ENCODE results near the gene TTLL1.

TTLL1 gene

DNA sequence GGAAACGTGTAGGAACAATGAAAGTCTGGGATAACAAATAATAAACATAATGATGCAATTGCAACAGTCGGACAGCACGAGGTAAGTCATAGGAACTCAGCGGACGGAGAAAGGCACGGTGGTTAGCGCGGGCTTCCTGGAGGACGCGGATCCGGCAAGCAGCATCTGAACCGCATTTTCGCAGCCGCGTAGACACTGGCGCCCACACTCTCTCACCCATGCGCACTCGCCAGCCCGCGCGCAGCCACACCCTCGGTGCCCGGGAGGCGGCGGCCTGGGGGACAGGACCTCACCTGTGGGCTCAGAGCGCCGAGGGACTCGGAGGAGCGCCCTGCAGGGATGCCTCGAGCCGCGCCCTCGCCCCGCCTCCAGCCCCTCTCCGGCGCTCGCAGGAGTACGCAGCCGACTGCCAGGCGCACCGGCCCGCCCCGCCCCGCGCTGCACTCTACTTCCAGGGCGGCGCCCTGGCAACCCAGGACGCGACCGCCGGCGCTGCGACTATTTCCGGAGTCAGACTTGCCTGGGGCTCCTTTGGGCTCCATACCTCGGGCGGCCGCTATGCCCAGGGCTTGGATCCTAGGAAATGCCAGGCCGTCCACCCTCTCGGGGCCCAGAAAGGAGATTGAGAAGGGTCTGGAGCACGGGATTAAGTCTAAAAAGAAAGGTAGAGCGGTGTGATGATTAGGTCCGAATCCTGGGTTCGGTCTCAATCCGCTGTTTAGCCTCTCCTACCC lies at the start of gene TTLL1:
TSS of gene TTLL1 (minus strand) at position 408 of the 734 bp plus-strand sequence. CDS start 13,805 bp downstream, outside the sequence.
- DNase-seq (ENCODE audit: low spot score), result peak; percentile 97

DNA sequence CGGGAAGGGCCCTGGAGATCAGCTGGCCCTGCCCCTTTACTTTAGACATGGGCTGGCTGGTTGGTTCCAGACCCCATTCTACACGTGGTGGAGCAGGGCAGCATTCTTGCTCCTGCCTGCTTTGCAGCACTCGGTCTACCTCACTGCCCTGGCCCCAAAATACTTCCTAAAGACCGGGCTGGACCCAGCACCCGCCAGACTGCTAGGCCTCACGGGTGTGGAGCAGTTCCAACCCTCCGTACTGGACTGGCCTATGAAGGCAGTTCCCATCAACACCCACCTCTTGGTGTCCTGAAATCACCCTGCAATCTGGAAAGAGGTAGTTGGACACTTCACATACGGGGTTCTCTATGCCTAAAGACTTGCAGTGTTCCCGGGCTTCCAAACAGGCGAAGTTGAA lies 47.6 kb upstream of the TTLL1 start:
- no peak for DNase-seq (ENCODE audit: low spot score)

DNA sequence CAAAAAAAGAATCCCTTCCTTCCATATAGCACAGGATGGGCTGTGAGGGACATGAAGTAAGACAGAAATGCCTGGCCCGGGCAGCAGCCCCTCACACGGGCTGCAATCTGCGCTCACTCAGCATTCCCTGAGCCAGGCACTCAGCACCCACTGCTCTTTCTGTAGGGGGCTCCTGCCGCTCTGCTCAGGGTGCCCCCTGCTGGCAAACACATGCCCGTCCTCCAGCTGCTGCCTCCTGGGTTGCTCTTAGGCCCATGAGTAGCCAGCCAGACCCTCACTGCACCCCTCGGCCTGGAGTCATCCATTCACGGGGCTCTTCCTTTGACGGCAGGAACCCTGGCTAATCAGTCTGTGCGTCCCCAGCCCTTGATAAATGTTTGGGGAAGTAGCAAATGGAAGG lies 47.1 kb upstream of the TTLL1 start:
- peak; percentile 79 for DNase-seq (ENCODE audit: low spot score)

DNA sequence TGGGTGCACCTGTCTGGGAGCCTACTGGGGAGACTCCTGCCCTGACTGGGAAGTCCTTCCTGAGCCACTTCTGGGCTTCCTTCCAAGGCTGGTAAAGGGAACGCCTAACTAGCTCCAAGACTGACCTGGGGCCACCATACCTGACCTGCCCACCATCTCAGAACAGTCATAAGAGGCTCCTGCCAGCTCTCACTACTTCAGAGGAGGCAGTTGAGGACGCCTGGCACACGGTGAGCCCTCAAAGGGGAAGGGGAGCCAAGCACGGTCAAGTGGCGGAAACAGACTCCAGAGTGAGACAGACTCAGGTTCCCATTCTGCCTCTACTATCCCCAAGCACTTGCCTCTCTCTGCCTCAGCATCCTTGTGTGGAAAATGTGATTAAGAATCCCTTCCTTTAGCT lies 46.4 kb upstream of the TTLL1 start:
- DNase-seq (ENCODE audit: low spot score), result no peak

DNA sequence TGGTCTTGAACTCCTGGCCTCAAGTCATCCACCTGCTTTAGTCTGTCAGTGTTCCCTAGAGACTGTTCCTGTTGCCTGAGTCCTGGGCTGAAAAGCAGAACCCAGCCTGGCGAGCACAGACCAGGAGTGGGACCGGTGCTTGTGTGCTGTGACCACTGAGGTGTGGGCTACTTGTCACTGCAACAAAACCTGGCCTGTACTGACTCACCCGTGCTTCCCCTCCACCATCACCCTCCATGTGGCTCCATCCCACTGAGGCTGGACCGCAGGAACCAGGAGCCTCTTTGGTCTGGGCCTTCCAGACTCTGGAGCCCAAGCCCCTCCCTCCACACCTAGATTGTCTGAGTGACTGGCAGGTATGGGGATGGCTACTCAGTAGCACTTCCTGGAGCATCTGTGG lies 45.4 kb upstream of the TTLL1 start:
- no peak for DNase-seq (ENCODE audit: low spot score)

DNA sequence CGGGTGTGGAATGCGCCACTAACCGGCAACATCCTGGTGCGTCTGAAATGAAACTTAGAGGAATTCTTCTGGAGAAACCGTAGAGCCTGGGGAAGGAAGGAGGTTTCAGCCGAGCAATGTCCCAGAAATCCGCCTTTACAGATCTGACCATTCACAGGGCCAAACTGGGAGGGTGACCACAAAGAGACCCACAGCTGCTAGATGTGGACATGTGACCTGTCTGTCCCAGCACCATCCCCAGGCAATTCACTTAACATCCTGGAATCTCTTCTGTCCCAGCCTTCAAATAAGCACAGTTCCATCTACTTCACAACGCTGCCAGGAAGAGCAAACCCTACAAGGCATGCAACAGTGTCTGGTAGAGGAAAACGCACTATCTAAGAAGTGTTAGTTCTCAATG lies 44.2 kb upstream of the TTLL1 start:
- no peak for DNase-seq (ENCODE audit: low spot score)

DNA sequence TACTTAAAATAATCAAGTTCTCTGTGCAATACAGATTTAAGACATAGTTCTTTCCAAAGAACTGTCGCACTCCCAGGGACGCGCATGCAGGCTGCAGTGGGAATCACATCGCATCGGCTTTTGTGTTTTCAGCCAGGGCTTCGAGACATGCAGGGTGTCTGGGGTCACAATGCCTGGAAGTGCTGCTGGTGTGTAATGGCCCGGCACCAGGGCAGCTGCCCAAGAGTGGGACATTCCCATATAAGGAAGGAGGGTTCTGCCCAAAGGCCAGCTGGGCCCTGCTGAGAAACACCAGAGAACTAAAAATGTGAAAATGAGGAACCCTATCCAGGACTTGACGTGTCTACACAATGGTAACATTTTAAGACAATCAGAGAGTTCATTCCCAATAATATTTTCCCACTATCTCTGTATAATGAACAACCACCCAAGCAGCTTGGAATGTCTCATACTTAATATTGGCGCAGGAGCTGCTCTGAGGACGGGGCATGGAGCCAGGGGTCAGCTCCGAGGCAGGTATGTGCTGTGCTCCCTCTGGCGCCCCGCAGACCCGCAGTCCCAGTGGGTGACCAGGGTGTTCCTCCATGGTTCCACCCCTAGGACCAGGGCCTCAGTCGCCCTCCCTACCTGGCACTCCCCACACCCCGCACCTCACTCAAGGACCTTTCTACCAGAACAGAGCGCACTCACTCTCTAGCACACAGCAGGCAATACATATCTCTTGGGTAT lies 42.7 kb upstream of the TTLL1 start:
- no peak for DNase-seq (ENCODE audit: low spot score)

DNA sequence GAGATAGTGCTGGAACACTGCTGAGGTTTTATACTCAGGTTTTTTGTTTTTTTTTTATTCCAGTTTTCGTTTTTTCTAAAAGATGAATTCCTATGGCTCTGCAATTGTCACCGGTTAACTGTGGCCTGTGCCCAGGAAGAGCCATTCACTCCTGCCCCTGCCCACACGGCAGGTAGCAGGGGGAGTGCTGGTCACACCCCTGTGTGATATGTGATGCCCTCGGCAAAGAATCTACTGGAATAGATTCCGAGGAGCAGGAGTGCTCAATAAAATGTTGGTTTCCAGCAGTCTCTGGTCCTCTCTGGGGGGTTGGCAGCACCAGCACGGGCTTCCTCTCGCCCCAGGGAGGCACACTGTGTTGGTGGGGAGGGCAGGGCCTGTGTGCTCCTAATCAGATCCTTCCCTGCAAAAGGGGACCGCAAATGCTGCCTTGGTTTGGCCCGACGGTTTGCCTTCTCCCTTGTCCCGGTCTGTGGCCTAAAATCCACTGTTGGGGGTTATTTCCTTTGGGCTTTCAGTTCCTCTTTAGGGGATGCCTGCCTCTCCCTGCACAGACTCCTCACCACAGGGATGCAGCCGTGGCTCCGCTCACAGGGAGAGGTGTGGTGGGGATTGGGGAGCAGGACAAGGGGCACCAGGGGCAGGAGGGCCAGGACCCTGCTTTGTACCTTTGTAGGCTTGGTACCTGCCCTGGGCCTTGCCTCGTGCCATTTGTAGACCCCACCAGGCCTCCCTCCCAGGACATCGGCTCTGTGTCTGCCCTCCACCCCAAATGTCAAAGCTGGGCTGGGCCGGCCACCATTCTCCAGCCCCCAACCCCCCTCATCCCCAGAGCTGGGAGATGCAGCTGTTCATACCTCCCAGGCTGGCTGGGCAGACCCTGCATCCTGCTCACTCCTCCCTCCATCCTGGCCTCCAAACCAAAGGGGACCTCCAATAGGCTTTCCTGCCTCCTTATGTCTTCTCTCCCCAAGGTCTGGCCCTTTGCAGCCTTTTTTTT lies 40.5 kb upstream of the TTLL1 start:
- no peak for DNase-seq (ENCODE audit: low spot score)

DNA sequence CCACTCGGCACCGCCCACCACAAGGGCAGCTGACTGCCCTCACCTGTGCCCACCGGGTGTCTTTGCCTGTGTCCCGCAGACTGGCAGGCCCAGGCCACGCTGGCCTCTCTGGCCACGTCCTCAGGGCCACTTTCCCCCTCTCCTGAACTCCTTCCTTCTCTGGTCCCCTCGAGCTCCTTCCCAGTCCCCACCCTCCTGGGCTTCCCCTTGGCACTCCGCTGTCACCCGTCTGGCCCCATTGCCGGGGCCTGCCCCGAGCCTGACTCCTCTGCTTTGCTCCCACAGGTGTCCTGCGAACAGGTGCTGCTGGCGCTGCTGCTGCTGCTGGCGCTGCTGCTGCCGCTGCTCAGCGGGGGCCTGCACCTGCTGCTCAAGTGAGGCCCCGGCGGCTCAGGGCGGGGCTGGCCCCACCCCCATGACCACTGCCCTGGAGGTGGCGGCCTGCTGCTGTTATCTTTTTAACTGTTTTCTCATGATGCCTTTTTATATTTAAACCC lies 39.8 kb upstream of the TTLL1 start:
- no peak for DNase-seq (ENCODE audit: low spot score)

DNA sequence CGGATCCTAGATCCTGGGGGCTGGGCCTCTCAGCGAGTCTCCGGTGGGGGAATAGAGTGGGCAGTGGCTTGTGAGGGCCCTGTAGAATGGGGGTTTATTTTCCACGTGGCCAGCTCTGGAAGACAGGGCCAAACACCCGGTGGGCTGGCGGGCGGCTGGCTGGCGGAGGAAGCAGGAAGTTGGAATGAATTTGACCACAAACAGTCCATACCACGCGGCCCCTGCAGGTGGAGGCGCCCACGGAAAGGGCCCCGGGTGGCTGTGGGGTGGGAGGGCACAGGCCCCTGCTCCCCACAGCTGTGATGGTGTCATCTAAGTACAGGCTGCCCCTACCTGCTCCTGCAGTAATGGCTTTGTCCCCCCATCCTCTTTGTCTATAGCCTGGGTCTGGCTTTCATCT lies 38.9 kb upstream of the TTLL1 start:
- no peak for DNase-seq (ENCODE audit: low spot score)

DNA sequence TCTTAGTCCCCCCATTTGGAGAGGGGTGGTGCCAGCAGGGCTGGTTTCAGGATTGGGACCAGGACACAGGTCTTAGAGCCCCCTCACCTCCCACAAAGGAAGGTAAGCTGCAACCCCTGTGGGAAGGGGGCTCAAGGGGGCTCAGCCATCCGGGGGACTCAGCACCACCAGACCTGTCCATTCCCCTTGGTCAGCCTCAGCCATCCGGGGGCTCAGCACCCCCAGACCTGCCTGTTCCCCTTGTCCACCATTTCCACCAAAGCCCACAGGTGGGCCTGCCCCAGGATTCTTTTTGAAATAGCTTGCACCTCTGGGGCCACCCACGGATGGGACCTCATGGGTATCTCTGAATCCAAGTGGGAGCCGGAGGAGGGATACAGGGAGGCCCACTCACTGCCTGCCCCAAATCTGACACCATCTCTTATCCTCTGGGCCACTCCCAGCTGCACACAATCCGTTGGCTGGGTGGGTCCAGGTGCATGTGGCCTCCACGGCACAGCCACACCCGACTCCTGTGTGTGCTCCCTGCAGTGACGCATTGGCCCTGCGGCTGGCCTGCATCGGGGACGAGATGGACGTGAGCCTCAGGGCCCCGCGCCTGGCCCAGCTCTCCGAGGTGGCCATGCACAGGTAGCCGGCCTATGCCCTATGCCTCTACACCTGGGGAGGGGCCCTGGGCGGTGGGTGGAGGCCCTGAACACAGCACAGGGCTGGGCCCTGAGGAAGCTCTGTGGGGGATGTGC lies 38.1 kb upstream of the TTLL1 start:
- no peak for DNase-seq (ENCODE audit: low spot score)

DNA sequence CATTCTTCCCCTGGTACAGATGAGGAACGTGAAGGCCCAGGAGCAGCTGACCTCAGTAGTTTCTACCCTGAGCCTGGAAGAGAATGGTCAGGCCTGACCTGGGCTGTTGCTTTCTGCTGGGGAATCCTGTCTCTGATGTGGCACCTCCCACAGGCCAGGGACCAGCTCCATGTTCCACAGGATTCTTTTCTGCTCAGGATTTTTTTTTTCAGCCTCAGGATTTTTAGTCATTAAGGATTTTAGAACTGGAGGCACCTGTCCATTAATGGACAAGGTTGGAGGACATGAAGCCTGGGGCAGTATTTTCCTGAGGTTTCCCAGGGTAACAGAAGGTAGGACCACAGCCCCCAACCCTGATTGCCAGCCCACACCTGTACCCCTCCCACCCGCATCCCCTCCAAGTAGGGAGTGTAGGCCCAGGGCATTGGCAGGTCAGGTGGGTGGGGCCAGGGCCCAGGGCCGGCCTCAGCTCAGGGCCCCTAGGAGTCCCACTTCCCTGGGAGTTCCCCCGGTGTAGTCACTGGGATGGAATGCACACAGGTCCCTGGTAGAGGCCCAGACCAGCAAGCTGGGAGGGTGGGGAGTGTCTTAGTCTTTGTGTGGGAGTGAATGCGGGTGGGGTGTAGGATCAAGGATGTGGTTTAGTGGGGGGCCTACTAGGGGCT lies 37.4 kb upstream of the TTLL1 start:
- peak; percentile 92 for DNase-seq (ENCODE audit: low spot score)

DNA sequence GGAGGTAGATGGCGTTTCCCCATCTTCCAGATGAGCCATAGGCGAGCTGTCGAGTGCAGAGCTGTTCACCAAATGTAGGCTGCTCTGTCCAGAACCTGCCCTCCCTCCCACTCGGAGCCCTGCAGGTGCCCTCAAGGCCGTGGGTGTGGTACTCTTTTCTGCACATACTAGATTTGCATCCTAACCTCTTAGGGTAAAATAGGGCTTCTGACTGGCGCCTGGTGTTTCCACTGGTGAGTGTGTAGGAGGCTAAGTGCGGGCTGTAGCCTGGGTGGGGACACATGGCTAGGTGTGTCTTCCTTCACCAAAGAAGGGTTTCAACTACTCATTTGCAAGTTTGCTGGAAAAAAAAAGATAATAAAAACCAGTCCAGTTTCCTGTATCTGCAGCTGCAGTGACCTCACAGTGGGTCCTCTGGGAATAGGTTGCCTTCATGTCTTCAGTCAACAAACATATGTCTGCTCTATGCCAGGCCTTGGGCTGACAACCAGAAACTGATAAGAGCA lies 29.8 kb upstream of the TTLL1 start:
- no peak for DNase-seq (ENCODE audit: low spot score)

DNA sequence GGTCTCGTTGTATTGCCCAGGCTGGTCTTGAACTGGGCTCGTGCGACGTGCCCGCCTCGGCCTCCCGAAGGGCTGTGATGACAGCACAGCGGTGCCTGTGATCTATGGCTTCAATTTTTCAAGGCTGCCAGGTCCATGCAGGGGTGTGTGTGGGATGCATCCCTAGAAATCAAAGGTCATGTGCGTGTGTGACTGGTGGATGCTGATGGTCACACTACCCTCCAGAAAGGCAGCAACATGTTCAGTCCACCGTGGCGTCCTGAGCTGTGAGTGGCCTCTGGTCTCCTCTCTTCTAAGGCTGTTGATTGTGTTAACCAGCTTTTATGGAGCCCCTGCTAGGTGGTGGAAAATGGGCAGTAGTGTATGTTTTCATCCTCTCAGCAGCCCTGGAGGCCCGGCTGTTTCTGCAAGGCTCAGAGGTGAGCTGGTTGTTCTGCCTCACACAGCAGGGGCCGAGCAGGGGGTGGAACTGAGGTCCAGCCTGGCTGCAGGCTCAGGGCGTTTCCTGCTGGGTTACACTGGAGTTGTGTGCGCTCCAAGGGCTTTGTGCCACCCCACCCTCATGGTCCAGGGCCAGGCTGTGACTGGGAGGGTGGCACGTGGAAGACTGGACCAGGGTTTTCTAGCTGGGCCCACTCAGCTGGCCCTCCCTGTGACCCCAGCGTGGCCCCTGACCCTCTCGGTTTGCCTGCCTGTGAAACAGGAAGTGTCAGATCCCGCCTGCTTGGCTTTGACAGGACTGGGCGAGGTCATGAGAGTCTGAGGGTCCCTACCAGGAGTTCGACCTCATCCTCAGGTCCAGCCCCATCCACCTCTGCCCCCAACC lies 29.0 kb upstream of the TTLL1 start:
- no peak for DNase-seq (ENCODE audit: low spot score)

DNA sequence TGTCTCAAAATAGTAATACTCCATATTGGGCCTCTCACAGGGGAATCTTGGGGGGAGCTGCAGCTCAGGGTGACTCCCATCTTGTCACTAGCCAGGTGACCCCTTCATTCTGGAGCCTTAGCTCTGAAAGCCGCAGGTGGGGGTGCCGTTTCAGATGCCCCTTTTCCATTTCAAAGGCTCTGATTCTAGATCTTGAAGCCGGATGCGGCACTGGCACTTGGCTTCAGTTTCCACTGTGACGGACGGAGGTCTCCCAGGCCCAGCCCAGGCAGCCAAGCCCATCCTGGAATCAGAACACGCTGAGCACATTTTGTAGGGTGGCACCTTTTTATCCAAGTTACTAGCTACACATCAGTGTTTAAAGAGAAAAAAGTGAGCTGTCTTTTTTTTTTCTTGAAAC lies 27.7 kb upstream of the TTLL1 start:
- no peak for DNase-seq (ENCODE audit: low spot score)

DNA sequence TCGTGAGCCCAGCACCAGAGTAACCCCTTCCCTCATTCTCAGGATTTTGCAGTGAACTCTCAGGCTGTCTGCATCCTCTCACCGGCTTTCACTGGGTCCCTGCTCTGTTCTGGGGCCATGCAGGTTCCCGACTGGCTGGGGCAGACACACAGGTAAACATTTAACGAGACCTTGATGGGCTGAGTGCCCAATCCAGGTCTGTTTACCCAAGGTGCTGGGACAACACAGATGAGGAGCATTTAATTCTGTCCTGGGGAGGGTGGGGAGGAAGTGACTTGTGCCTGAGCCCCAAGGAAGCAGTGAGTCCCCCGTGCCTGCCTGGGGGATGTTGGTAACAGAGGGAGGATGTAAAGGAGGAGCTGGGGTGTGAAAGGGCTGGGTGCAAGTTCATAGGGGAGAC lies 25.8 kb upstream of the TTLL1 start:
- DNase-seq (ENCODE audit: low spot score), result no peak

DNA sequence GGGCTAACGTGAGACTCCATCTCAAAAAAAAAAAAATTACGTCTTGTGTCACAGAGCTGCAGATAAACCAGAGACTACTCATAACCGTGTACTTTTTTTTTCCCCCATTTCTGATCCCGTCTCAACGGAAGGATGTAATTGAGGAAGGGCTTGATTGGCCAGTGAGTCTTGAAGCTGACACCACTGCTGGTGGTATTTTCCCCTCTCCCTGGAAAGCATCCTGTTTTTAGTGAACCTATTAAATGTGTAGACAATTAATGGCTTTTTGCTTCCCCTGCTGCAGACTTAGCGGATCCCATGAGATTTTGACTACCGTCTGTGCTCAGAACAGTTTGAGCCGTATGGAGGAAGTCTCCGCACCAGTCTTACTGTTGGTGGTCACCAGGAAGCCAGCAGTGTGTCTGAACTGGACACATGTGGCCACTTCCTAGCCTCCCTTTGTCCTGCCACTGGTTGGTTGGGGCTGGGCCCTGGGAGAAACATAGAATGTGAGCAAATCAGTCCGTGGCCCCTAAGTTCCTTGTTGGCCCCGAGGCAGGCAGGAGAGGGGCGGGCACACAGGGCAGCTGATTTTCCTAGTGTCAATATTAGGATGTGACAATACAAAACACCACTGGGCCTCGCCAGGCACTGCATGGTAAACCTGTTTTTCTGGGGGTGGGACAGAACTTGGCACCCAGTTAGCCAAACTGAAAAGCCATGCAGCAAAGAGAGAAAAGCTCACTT lies 24.5 kb upstream of the TTLL1 start:
- DNase-seq (ENCODE audit: low spot score), result no peak

DNA sequence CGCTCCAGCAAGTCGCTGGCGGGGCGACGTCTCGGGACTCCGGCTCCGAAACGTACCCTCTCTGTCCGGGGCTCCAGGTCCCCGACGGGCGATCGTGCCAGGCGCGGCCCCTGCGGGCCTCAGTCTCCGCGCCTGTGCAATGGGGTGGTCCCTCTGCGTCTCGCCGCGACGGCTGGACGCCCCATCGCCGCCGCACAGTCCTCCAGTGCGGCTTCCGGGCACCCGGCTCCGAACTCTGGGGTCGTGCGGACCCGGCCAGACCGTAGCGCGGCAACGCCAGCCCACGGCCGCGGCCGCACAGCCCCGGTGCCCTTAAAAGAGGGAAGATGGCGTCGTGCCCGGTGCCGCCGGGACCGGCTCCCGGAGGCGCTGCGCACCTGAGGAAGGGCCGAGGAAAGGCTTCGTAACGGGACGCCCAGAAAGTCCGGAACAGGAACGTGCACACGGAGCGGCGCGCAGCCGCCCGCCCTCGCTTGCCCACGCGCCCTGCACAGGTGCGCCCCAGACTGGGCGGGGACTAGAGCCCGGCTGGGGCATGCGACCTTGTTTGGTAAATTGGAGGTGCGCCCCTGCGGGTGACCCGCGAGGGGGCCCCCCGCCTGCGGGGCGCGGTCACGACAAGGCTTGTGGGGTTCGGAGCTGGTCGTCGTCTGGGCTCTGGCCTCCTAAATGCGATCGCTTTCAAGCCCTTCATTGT lies 21.9 kb upstream of the TTLL1 start:
- no peak for DNase-seq (ENCODE audit: low spot score)

All from AG08396 (cell line).